GM23338 (cell line): ENCODE results near the gene UTP4. TPM values are rescaled to one million over a fixed set of nuclear protein-coding genes. Genes with fewer than 3 reads are reported as not detected.
A peak's percentile ranks its signal among the peaks of the same experiment; 100 is the strongest.

ENCODE experiments used
- ATAC-seq: fragments of 200-7000 bp; cut with Tn5 transposase; 3 replicates; pipeline ENCODE4 v1.9.1; 2020
- DNase-seq: peaks from one replicate; pipeline ENCODE4 v3.0.0-alpha.2; 2015; ENCODE audit warnings: low spot score
- H2AFZ ChIP-seq: fragments of 200-600 bp; sonication (generic); 2 replicates; pipeline ENCODE4 v1.8.0; 2016; ENCODE audit warnings: antibody characterized with exemption, mild to moderate bottlenecking, moderate library complexity
- H3F3A ChIP-seq: fragments of 200-600 bp; sonication (generic); replicated peaks from 2 replicates; pipeline ENCODE4 v1.8.0; 2017; ENCODE audit warnings: antibody characterized with exemption, mixed run types, low read depth
- H3K27ac ChIP-seq: fragments of 200-600 bp; sonication (generic); 2 replicates; pipeline ENCODE4 v1.6.1; 2016; ENCODE audit warnings: low read depth
- H3K27me3 ChIP-seq: fragments of 200-600 bp; sonication (generic); 2 replicates; pipeline ENCODE4 v1.8.0; 2016; ENCODE audit warnings: mild to moderate bottlenecking, mixed run types, moderate library complexity; ENCODE audit not compliant: insufficient read depth
- H3K36me3 ChIP-seq: fragments of 200-600 bp; sonication (generic); 2 replicates; pipeline ENCODE4 v1.8.0; 2016; ENCODE audit warnings: mild to moderate bottlenecking; ENCODE audit not compliant: insufficient read depth
- H3K4me1 ChIP-seq: fragments of 200-600 bp; sonication (generic); 2 replicates; pipeline ENCODE4 v1.8.0; 2016; ENCODE audit warnings: mild to moderate bottlenecking, moderate library complexity; ENCODE audit not compliant: insufficient read depth
- H3K4me2 ChIP-seq: fragments of 200-600 bp; sonication (generic); 2 replicates; pipeline ENCODE4 v1.7.1; 2017; ENCODE audit warnings: mixed run types
- H3K4me3 ChIP-seq: fragments of 200-600 bp; sonication (generic); 2 replicates; pipeline ENCODE4 v1.6.1; 2016; ENCODE audit warnings: mixed run types
- H3K79me2 ChIP-seq: fragments of 200-600 bp; sonication (generic); replicated peaks from 2 replicates; pipeline ENCODE4 v1.8.0; 2017; ENCODE audit warnings: mild to moderate bottlenecking; ENCODE audit not compliant: insufficient read depth
- H3K9me2 ChIP-seq: fragments of 200-600 bp; sonication (generic); 2 replicates; pipeline ENCODE4 v1.8.0; 2017; ENCODE audit not compliant: insufficient read depth
- H4K20me1 ChIP-seq: fragments of 200-600 bp; sonication (generic); replicated peaks from 2 replicates; pipeline ENCODE4 v1.8.0; 2017; ENCODE audit warnings: mild to moderate bottlenecking; ENCODE audit not compliant: insufficient read depth
- H3K27ac Mint-ChIP-seq: 2 replicates; pipeline ENCODE4 v1.8.0; 2020; ENCODE audit warnings: inconsistent platforms, mild to moderate bottlenecking, moderate library complexity, mixed read lengths
- H3K27me3 Mint-ChIP-seq: 3 replicates; pipeline ENCODE4 v1.8.0; 2022; ENCODE audit warnings: low read depth, mild to moderate bottlenecking, moderate library complexity, mixed read lengths, inconsistent platforms; ENCODE audit not compliant: insufficient read depth, poor library complexity
- H3K36me3 Mint-ChIP-seq: 3 replicates; pipeline ENCODE4 v1.8.0; 2021; ENCODE audit warnings: low read depth, mild to moderate bottlenecking, inconsistent platforms, moderate library complexity, mixed read lengths
- H3K4me1 Mint-ChIP-seq: 3 replicates; pipeline ENCODE4 v1.8.0; 2020; ENCODE audit warnings: mild to moderate bottlenecking, inconsistent platforms, mixed read lengths
- H3K4me3 Mint-ChIP-seq: 3 replicates; pipeline ENCODE4 v1.8.0; 2021; ENCODE audit warnings: moderate library complexity, mild to moderate bottlenecking, inconsistent platforms, mixed read lengths
- H3K9me3 Mint-ChIP-seq: 3 replicates; pipeline ENCODE4 v1.8.0; 2020; ENCODE audit warnings: moderate library complexity, mild to moderate bottlenecking, inconsistent platforms, mixed read lengths
- EZH2 ChIP-seq: fragments of 200-600 bp; sonication (generic); IDR thresholded peaks from one replicate; pipeline ENCODE4 v1.8.0; 2017; ENCODE audit warnings: antibody characterized with exemption, mild to moderate bottlenecking, low read depth; ENCODE audit not compliant: unreplicated experiment
- JUNB ChIP-seq: IDR thresholded peaks from one replicate; pipeline ENCODE4 v1.6.1; 2016; ENCODE audit warnings: antibody characterized with exemption; ENCODE audit not compliant: unreplicated experiment
- POLR2AphosphoS5 ChIP-seq: IDR thresholded peaks from 2 replicates; pipeline ENCODE4 v1.6.1; 2016; ENCODE audit warnings: antibody characterized with exemption, low read depth
- ZNF114 ChIP-seq: fragments of 250-450 bp; sonication (Bioruptor Pico); IDR thresholded peaks from 2 replicates; pipeline ENCODE4 v1.5.0; 2020; ENCODE audit warnings: mild to moderate bottlenecking, moderate library complexity
- ZNF331 ChIP-seq: fragments of 250-450 bp; sonication (Bioruptor Pico); IDR thresholded peaks from 2 replicates; pipeline ENCODE4 v1.5.0; 2020; ENCODE audit warnings: low read depth, mild to moderate bottlenecking, moderate library complexity
- polyA plus RNA-seq: library from polyadenylated mRNA; unstranded; fragments of >200 nt; fragmentation: Nextera tagmentation; extraction: Ambion mirVana; gene quantifications from 2 replicates; pipeline ENCODE4 v1.2.1, GENCODE V29; 2016
- total RNA-seq: library from RNA; depleted of rRNA; stranded (reverse); fragments of >200 nt; shearing (Covaris generic); gene quantifications from 2 replicates; pipeline ENCODE4 v1.2.3, GENCODE V29; 2014
- TF ChIP-seq, protein P1 (sequence below): fragments of 250-450 bp; sonication (Bioruptor Pico); IDR thresholded peaks from 2 replicates; pipeline ENCODE4 v1.5.0; 2020; ENCODE audit warnings: mild to moderate bottlenecking, moderate library complexity
- TF ChIP-seq, protein P2 (sequence below): IDR thresholded peaks from 2 replicates; pipeline ENCODE4 v1.6.1; 2016; ENCODE audit warnings: antibody characterized with exemption

UTP4 gene
- total and polyA plus RNA-seq, 2 experiments from 2014 or later, result 63.2 to 66.6 TPM

DNA sequence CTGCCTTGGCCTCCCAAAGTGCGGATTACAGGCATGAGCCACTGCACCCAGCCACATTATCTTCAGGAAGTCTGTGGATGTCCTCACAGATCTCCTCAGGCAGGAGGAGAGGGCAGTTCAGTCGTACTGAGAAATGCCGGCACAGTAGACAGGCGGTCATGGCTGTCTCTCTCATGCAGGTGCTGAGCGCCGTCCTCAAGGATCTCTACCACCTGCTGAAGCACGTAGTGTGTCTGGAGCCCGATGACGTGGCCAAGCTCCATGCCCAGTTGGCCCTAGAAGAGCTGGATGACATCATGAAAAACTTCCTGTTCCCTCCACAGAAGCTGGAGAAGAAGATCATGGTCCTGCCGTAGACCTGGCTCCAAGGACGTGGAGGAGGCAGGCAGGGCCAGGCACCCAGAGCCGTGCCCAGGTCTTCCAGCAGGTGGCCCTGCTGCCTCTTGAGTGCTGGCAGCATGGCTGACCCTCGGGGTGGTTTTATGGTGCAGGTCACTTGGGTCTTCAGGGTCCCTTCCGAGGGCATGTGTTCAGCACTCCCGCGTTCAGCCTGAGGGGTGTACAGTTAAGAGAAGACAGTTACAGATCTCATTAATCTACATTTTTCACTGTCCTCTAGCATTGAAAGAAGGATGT is 49.0 kb upstream of the UTP4 start (continued):
- TF ChIP-seq, protein P1, sequence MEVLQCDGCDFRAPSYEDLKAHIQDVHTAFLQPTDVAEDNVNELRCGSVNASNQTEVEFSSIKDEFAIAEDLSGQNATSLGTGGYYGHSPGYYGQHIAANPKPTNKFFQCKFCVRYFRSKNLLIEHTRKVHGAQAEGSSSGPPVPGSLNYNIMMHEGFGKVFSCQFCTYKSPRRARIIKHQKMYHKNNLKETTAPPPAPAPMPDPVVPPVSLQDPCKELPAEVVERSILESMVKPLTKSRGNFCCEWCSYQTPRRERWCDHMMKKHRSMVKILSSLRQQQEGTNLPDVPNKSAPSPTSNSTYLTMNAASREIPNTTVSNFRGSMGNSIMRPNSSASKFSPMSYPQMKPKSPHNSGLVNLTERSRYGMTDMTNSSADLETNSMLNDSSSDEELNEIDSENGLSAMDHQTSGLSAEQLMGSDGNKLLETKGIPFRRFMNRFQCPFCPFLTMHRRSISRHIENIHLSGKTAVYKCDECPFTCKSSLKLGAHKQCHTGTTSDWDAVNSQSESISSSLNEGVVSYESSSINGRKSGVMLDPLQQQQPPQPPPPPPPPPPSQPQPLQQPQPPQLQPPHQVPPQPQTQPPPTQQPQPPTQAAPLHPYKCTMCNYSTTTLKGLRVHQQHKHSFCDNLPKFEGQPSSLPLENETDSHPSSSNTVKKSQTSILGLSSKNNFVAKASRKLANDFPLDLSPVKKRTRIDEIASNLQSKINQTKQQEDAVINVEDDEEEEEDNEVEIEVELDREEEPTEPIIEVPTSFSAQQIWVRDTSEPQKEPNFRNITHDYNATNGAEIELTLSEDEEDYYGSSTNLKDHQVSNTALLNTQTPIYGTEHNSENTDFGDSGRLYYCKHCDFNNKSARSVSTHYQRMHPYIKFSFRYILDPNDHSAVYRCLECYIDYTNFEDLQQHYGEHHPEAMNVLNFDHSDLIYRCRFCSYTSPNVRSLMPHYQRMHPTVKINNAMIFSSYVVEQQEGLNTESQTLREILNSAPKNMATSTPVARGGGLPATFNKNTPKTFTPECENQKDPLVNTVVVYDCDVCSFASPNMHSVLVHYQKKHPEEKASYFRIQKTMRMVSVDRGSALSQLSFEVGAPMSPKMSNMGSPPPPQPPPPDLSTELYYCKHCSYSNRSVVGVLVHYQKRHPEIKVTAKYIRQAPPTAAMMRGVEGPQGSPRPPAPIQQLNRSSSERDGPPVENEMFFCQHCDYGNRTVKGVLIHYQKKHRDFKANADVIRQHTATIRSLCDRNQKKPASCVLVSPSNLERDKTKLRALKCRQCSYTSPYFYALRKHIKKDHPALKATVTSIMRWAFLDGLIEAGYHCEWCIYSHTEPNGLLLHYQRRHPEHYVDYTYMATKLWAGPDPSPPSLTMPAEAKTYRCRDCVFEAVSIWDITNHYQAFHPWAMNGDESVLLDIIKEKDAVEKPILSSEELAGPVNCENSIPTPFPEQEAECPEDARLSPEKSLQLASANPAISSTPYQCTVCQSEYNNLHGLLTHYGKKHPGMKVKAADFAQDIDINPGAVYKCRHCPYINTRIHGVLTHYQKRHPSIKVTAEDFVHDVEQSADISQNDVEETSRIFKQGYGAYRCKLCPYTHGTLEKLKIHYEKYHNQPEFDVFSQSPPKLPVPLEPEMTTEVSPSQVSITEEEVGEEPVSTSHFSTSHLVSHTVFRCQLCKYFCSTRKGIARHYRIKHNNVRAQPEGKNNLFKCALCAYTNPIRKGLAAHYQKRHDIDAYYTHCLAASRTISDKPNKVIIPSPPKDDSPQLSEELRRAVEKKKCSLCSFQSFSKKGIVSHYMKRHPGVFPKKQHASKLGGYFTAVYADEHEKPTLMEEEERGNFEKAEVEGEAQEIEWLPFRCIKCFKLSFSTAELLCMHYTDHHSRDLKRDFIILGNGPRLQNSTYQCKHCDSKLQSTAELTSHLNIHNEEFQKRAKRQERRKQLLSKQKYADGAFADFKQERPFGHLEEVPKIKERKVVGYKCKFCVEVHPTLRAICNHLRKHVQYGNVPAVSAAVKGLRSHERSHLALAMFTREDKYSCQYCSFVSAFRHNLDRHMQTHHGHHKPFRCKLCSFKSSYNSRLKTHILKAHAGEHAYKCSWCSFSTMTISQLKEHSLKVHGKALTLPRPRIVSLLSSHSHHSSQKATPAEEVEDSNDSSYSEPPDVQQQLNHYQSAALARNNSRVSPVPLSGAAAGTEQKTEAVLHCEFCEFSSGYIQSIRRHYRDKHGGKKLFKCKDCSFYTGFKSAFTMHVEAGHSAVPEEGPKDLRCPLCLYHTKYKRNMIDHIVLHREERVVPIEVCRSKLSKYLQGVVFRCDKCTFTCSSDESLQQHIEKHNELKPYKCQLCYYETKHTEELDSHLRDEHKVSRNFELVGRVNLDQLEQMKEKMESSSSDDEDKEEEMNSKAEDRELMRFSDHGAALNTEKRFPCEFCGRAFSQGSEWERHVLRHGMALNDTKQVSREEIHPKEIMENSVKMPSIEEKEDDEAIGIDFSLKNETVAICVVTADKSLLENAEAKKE, result no peak
- no peak for TF ChIP-seq ZNF114
- no peak for TF ChIP-seq JUNB
- no peak for TF ChIP-seq ZNF331 (CRISPR knock-in tag)
- TF ChIP-seq POLR2AphosphoS5, result no peak
- TF ChIP-seq, protein P2, sequence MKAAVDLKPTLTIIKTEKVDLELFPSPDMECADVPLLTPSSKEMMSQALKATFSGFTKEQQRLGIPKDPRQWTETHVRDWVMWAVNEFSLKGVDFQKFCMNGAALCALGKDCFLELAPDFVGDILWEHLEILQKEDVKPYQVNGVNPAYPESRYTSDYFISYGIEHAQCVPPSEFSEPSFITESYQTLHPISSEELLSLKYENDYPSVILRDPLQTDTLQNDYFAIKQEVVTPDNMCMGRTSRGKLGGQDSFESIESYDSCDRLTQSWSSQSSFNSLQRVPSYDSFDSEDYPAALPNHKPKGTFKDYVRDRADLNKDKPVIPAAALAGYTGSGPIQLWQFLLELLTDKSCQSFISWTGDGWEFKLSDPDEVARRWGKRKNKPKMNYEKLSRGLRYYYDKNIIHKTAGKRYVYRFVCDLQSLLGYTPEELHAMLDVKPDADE, result no peak

DNA sequence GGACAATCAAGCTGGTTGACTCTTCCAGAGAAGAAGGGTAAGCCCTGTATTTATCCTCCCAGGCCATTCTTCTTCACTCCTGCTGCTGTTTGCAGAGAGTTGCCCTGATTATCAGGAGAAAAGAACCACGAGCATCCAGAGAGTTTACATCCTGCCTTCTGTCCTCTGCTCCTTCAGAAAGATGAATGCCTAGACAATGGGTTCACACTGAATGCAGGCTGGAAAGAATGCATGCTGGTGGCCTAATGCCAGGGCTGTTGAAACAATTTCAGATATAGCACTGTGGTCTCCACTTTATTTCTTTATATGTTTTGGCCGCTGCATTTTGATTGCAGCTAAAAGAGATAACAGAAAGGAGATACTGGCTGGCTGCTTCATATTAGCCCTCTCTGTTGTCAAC is 48.2 kb upstream of the UTP4 start:
- Mint-ChIP-seq H3K27ac (no peak overlapping the region), H3K4me3 (no peak overlapping the region), H3K36me3 (peaks cover 17% of the 10 kb centered on the region; the same call in 1 of the 3 replicates), H3K4me1 (peaks cover 30% of the 10 kb centered on the region), H3K27me3 (peaks cover 12% of the 10 kb centered on the region), H3K9me3 (no peaks in the 10 kb centered on the region)
- Histone ChIP-seq H3K9me2 (peaks cover 7% of the 10 kb centered on the region; the same call in 1 of the 2 replicates), H3K27me3 (no peaks in the 10 kb centered on the region), H4K20me1 (no peaks in the 10 kb centered on the region), H3K27ac (peak overlapping the region; percentile 15; the same call in 1 of the 2 replicates), H3K4me2 (peak overlapping the region; percentile 62), H2AFZ (no peak overlapping the region), H3K36me3 (no peaks in the 10 kb centered on the region), H3K4me1 (peaks cover 22% of the 10 kb centered on the region), H3K79me2 (no peaks in the 10 kb centered on the region), H3K4me3 (no peak overlapping the region), H3F3A (peaks cover 15% of the 10 kb centered on the region; the same call in 1 of the 2 replicates)
- TF ChIP-seq EZH2, result no peak
- TF ChIP-seq, protein P1, result 0 out of 2 replicates have a peak, but pooled peaks have one; percentile 16
- DNase-seq (no peak), ATAC-seq (no peak)
